Esophagus squamous epithelium (tissue), 4 donors: Measurements from ENCODE around the gene ABHD4.

ENCODE experiments used
- CTCF ChIP-seq, 6 experiments: fragments of 450-650 bp in 4 of 6; fragments of 200-600 bp in 2 of 6; sonication (generic) in 2 of 6; IDR thresholded peaks; one replicate each; pipeline ENCODE4 v1.5.1; 2016 to 2019; ENCODE audit warnings: antibody characterized with exemption in 6 of 6, mild to moderate bottlenecking in 4 of 6, moderate library complexity in 4 of 6
- POLR2A ChIP-seq, 4 donors: fragments of 450-650 bp; IDR thresholded peaks; one replicate each; pipeline ENCODE4 v1.6.1; 2017; ENCODE audit warnings: antibody characterized with exemption in 4 of 4, mild to moderate bottlenecking in 4 of 4, moderate library complexity in 3 of 4

DNA sequence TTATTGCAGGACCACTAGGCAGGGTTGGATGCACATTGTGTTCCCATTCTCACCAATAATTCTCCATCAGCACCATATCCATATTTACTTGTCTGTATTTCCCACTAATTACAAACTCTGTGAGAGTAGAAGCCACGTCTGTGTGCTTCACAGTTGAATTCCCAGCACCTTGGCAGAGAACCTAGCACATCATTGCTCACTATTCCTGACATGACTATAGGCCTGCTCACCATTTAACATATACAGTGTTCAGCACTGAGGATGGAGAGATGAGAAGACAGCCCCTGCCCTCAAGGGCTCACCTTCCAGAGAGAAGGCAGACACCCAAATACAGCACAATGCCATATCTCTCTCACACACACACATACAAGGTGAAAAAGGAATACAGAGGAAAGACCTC, 14.1 kb upstream of the ABHD4 start:
- TF ChIP-seq CTCF (IDR thresholded peaks at IDR 0.05) (no peak), POLR2A (IDR thresholded peaks at IDR 0.05) (no peak)
